UCSD-AML1 (cell line): ENCODE results near the gene RAB3B.
"Not testable (repeated sequence)": the region's sequence is repeated elsewhere in the genome, so short reads cannot be mapped to it uniquely, and the experiment has no call there.

ENCODE experiments used
- DNase-seq: peaks from one replicate; lab custom pipeline; 2025; ENCODE audit not compliant: unreplicated experiment; lab: John Stamatoyannopoulos, UW

The RAB3B gene

GRCh38 chr1:51875836-51876235, 114.7 kb downstream of the RAB3B start:
- DNase-seq, result no peak

GRCh38 chr1:51875291-51875772, 115.2 kb downstream of the RAB3B start:
- DNase-seq, result no peak

- not testable (repeated sequence) for DNase-seq
These were observed 117.2 kb downstream of the RAB3B start for GRCh38 chr1:51873270-51873669.

GRCh38 chr1:51871351-51871975, 119.0 kb downstream of the RAB3B start:
- no peak for DNase-seq

GRCh38 chr1:51870603-51871350, 119.7 kb downstream of the RAB3B start:
- DNase-seq, result no peak

- no peak for DNase-seq
These were observed 122.8 kb downstream of the RAB3B start for GRCh38 chr1:51867479-51868232.

GRCh38 chr1:51863384-51863783, 127.1 kb downstream of the RAB3B start:
- no peak for DNase-seq

- no peak for DNase-seq
These were observed 128.8 kb downstream of the RAB3B start for GRCh38 chr1:51861669-51862068.

GRCh38 chr1:51859735-51860134, 130.8 kb downstream of the RAB3B start:
- no peak for DNase-seq

GRCh38 chr1:51859333-51859732, 131.2 kb downstream of the RAB3B start:
- DNase-seq, result no peak

GRCh38 chr1:51858892-51859291, 131.6 kb downstream of the RAB3B start:
- DNase-seq, result no peak
